Keratinocyte (primary cell): ENCODE data around the gene PRLR. TPM values are rescaled to one million over a fixed set of nuclear protein-coding genes. Genes with fewer than 3 reads are reported as not detected.

ENCODE experiments used
- DNase-seq: peaks from one replicate; pipeline ENCODE4 v3.0.0-alpha.2; 2011; ENCODE audit warnings: low read depth, missing footprints, low spot score
- FAIRE-seq: peaks from 2 replicates; lab custom pipeline; 2011; peaks lifted over from hg19 to GRCh38; lab: Jason Lieb, UNC
- H2AFZ ChIP-seq: 2 replicates; pipeline ENCODE4 v1.6.0; 2012; ENCODE audit warnings: low read length, control low read depth, inconsistent platforms; ENCODE audit not compliant: control insufficient read depth
- H3K27ac ChIP-seq: 2 replicates; pipeline ENCODE4 v1.5.1; 2011; ENCODE audit warnings: low read length; ENCODE audit not compliant: control insufficient read depth, insufficient read depth
- H3K27me3 ChIP-seq: 3 replicates; pipeline ENCODE4 v1.6.0; 2011; ENCODE audit warnings: low read length; ENCODE audit not compliant: control insufficient read depth, insufficient read depth; ENCODE audit errors: extremely low read depth
- H3K36me3 ChIP-seq, 2 experiments: 2 replicates in 1 of 2; 3 replicates in 1 of 2; pipeline ENCODE4 v1.5.1; 2011; ENCODE audit warnings: low read length in 2 of 2, mild to moderate bottlenecking in 1 of 2; ENCODE audit not compliant: control insufficient read depth in 2 of 2, insufficient read depth in 2 of 2; ENCODE audit errors: extremely low read depth in 1 of 2
- H3K4me1 ChIP-seq: 3 replicates; pipeline ENCODE4 v1.5.1; 2011; ENCODE audit warnings: low read length; ENCODE audit not compliant: control insufficient read depth, insufficient read depth; ENCODE audit errors: extremely low read depth
- H3K4me2 ChIP-seq: 3 replicates; pipeline ENCODE4 v1.6.0; 2011; ENCODE audit warnings: low read depth, low read length; ENCODE audit not compliant: control insufficient read depth, insufficient read depth; ENCODE audit errors: extremely low read depth
- H3K4me3 ChIP-seq, 3 experiments: fragments of 200-600 bp in 1 of 3; sonication (generic) in 1 of 3; 2 replicates in 2 of 3; 3 replicates in 1 of 3; pipeline ENCODE4 v1.5.1; 2011 to 2016; ENCODE audit warnings: low read length in 3 of 3, mild to moderate bottlenecking in 3 of 3, control low read depth in 2 of 3, inconsistent platforms in 1 of 3, low read depth in 1 of 3, mixed read lengths in 1 of 3, mixed run types in 1 of 3, moderate library complexity in 1 of 3; ENCODE audit not compliant: control insufficient read depth in 2 of 3, insufficient read depth in 2 of 3; ENCODE audit errors: extremely low read depth in 1 of 3
- H3K79me2 ChIP-seq: 2 replicates; pipeline ENCODE4 v1.6.0; 2012; ENCODE audit warnings: low read length; ENCODE audit not compliant: control insufficient read depth, insufficient read depth
- H3K9ac ChIP-seq: 3 replicates; pipeline ENCODE4 v1.6.0; 2011; ENCODE audit warnings: low read length; ENCODE audit not compliant: control insufficient read depth, insufficient read depth; ENCODE audit errors: extremely low read depth
- H3K9me1 ChIP-seq: 3 replicates; pipeline ENCODE4 v1.6.0; 2011; ENCODE audit warnings: low read length; ENCODE audit not compliant: control insufficient read depth, insufficient read depth; ENCODE audit errors: extremely low read depth
- H3K9me3 ChIP-seq: 2 replicates; pipeline ENCODE4 v1.5.1; 2012; ENCODE audit warnings: low read depth, low read length; ENCODE audit not compliant: control insufficient read depth
- H4K20me1 ChIP-seq: 3 replicates; pipeline ENCODE4 v1.6.0; 2011; ENCODE audit warnings: low read length; ENCODE audit not compliant: control insufficient read depth, insufficient read depth; ENCODE audit errors: extremely low read depth
- CTCF ChIP-seq, 3 experiments: IDR thresholded peaks in 1 of 3; conservative IDR thresholded peaks in 1 of 3; optimal IDR thresholded peaks in 1 of 3; 2 replicates in 2 of 3; 3 replicates in 1 of 3; pipeline versions ENCODE3 to v1.5.1; 2011; ENCODE audit warnings: low read length in 3 of 3, mild to moderate bottlenecking in 3 of 3, moderate library complexity in 2 of 3, control low read depth in 1 of 3, inconsistent platforms in 1 of 3; ENCODE audit not compliant: insufficient read depth in 2 of 3; ENCODE audit errors: extremely low read depth in 1 of 3
- EZH2 ChIP-seq: IDR thresholded peaks from one replicate; pipeline ENCODE4 v1.6.1; 2012; ENCODE audit warnings: inconsistent platforms, mild to moderate bottlenecking, low read length, moderate library complexity
- dilution Hi-C: fragments of 300-500 bp; cut with MboI; formaldehyde crosslinking; loops from one replicate; pipeline ENCODE4 v1.7.0; 2020; ENCODE audit warnings: low sequenced_read_pairs; ENCODE audit not compliant: extremely low pct_ligation_motif_present
- polyA plus RNA-seq, 5 experiments: library from polyadenylated mRNA; depleted of rRNA in 3 of 5; stranded (reverse) in 3 of 5; stranded (forward) in 1 of 5; unstranded in 1 of 5; fragments of >200 nt; gene quantifications; 1 replicate in 1 of 5; 2 replicates in 3 of 5; 3 replicates in 1 of 5; pipeline versions ENCODE4 v1.2.1 to v1.2.3, GENCODE V29; 2011 to 2012; ENCODE audit warnings: missing spikeins in 2 of 5, low read depth in 1 of 5, low replicate concordance in 1 of 5

Gene PRLR
- polyA plus RNA-seq, 1 donor (not counting 4 experiments of a cell fraction or from before 2014, with no cell fraction given): 0.04 TPM

- no peak overlapping the region for H3K27ac ChIP-seq
- no peak for FAIRE-seq
Observed at GRCh38 chr5:35117967-35118366, 112.3 kb downstream of the PRLR start.

GRCh38 chr5:35115920-35116319 is 114.4 kb downstream of the PRLR start:
- no peak for TF ChIP-seq EZH2
- TF ChIP-seq CTCF (optimal IDR thresholded peaks at IDR 0.05 in 1 of 3, IDR thresholded peaks at IDR 0.05 in 1 of 3, conservative IDR thresholded peaks at IDR 0.05 in 1 of 3; ENCODE audit: extremely low read depth in 1 of 3, insufficient read depth in 2 of 3, low read length in 3 of 3): no peak
- Histone ChIP-seq H3K9me3 (no peaks in the 10 kb centered on the region), H3K79me2 (no peaks in the 10 kb centered on the region), H3K36me3 (no peaks in the 10 kb centered on the region), H3K27ac (no peak overlapping the region), H3K27me3 (no peaks in the 10 kb centered on the region), H4K20me1 (no peaks in the 10 kb centered on the region), H3K4me3 (no peak overlapping the region), H3K9me1 (no peaks in the 10 kb centered on the region), H3K4me2 (no peak overlapping the region), H3K4me1 (peaks cover 3% of the 10 kb centered on the region), H3K9ac (no peak overlapping the region), H2AFZ (no peak overlapping the region)
- dilution Hi-C loops: no loop called here
- no peak for FAIRE-seq
- no peak for DNase-seq

More at GRCh38 chr5:35117967-35118366, 112.3 kb downstream of the PRLR start:
- Histone ChIP-seq H4K20me1 (no peaks in the 10 kb centered on the region), H2AFZ (no peak overlapping the region), H3K4me1 (peaks cover 3% of the 10 kb centered on the region), H3K9ac (no peak overlapping the region), H3K27me3 (no peaks in the 10 kb centered on the region), H3K4me3 (no peak overlapping the region), H3K79me2 (no peaks in the 10 kb centered on the region), H3K36me3 (no peaks in the 10 kb centered on the region), H3K9me1 (no peaks in the 10 kb centered on the region), H3K9me3 (no peaks in the 10 kb centered on the region), H3K4me2 (no peak overlapping the region)
- no peak for DNase-seq
- dilution Hi-C loops: no loop called here
- TF ChIP-seq EZH2 (no peak), CTCF (optimal IDR thresholded peaks at IDR 0.05 in 1 of 3, IDR thresholded peaks at IDR 0.05 in 1 of 3, conservative IDR thresholded peaks at IDR 0.05 in 1 of 3; ENCODE audit: extremely low read depth in 1 of 3, insufficient read depth in 2 of 3, low read length in 3 of 3) (no peak)
